ENCODE results near the gene SH3RF2. TPM values are rescaled to one million over a fixed set of nuclear protein-coding genes. Genes with fewer than 3 reads are reported as not detected.

Gene SH3RF2
- total RNA-seq, 4 donors from 2014 or later, result 19.2 to 97.1 (median 39.1) TPM

- intact Hi-C loops (cut with DNase I; ENCODE audit: low total_unique reads), result no loop called here
- Histone ChIP-seq H3K9me3 (no peaks in the 10 kb centered on the region), H3K36me3 (no peaks in the 10 kb centered on the region), H3K4me3 (no peak overlapping the region), H3K4me1 (no peaks in the 10 kb centered on the region), H3K27me3 (no peaks in the 10 kb centered on the region), H3K27ac (no peak overlapping the region)
- TF ChIP-seq CTCF (IDR thresholded peaks at IDR 0.05 in 4 of 5, conservative IDR thresholded peaks at IDR 0.05 in 1 of 5), result no peak
- no peak for TF ChIP-seq POLR2A (IDR thresholded peaks at IDR 0.05)
- in situ Hi-C loops (cut with MboI; ENCODE audit: low sequenced_read_pairs in 4 of 4), result no loop called here
- DNase-seq (no peak), ATAC-seq (no peak)
Measured at GRCh38 chr5:145923405-145923804, 13.0 kb upstream of the SH3RF2 start.

- Histone ChIP-seq H3K9me3 (no peaks in the 10 kb centered on the region), H3K36me3 (no peaks in the 10 kb centered on the region), H3K27me3 (no peaks in the 10 kb centered on the region), H3K4me3 (no peak overlapping the region), H3K4me1 (no peaks in the 10 kb centered on the region), H3K27ac (no peak overlapping the region)
- TF ChIP-seq POLR2A (IDR thresholded peaks at IDR 0.05) (no peak), CTCF (IDR thresholded peaks at IDR 0.05 in 4 of 5, conservative IDR thresholded peaks at IDR 0.05 in 1 of 5) (no peak)
- no peak for ATAC-seq
- in situ Hi-C loops (cut with MboI; ENCODE audit: low sequenced_read_pairs in 4 of 4) (no loop called here), intact Hi-C loops (cut with DNase I; ENCODE audit: low total_unique reads) (no loop called here)
- DNase-seq, result no peak
Measured at GRCh38 chr5:145924849-145925248, 11.5 kb upstream of the SH3RF2 start.

- Histone ChIP-seq H3K36me3 (no peaks in the 10 kb centered on the region), H3K4me3 (no peak overlapping the region), H3K27me3 (no peaks in the 10 kb centered on the region), H3K9me3 (no peaks in the 10 kb centered on the region), H3K4me1 (no peaks in the 10 kb centered on the region), H3K27ac (no peak overlapping the region)
- intact Hi-C loops (cut with DNase I; ENCODE audit: low total_unique reads), result no loop called here
- ATAC-seq (peak in 1 of 2 donors; percentile 39), DNase-seq (no peak)
- TF ChIP-seq CTCF (IDR thresholded peaks at IDR 0.05 in 4 of 5, conservative IDR thresholded peaks at IDR 0.05 in 1 of 5), result no peak
- no peak for TF ChIP-seq POLR2A (IDR thresholded peaks at IDR 0.05)
- in situ Hi-C loops (cut with MboI; ENCODE audit: low sequenced_read_pairs in 4 of 4), result no loop called here
Measured at GRCh38 chr5:145925353-145925752, 11.0 kb upstream of the SH3RF2 start.

- in situ Hi-C loops (cut with MboI; ENCODE audit: low sequenced_read_pairs in 4 of 4), result no loop called here
- H3K27ac ChIP-seq, result no peak overlapping the region
- TF ChIP-seq CTCF (IDR thresholded peaks at IDR 0.05 in 4 of 5, conservative IDR thresholded peaks at IDR 0.05 in 1 of 5) (no peak), POLR2A (IDR thresholded peaks at IDR 0.05) (no peak)
Measured at GRCh38 chr5:145925803-145926202, 10.6 kb upstream of the SH3RF2 start.

GRCh38 chr5:145931718-145932117 is 4.7 kb upstream of the SH3RF2 start:
- in situ Hi-C loops (cut with MboI; ENCODE audit: low sequenced_read_pairs in 4 of 4) (no loop called here), intact Hi-C loops (cut with DNase I; ENCODE audit: low total_unique reads) (no loop called here)
- DNase-seq, result no peak
- TF ChIP-seq POLR2A (IDR thresholded peaks at IDR 0.05), result no peak
- no peak for TF ChIP-seq CTCF (IDR thresholded peaks at IDR 0.05 in 4 of 5, conservative IDR thresholded peaks at IDR 0.05 in 1 of 5)
- ATAC-seq, result no peak
- H3K4me3 ChIP-seq, result no peak overlapping the region
- H3K27me3 ChIP-seq, result no peaks in the 10 kb centered on the region
- no peaks in the 10 kb centered on the region for H3K9me3 ChIP-seq
- H3K27ac ChIP-seq, result no peak overlapping the region
- H3K36me3 ChIP-seq, result no peaks in the 10 kb centered on the region
- H3K4me1 ChIP-seq, result peaks cover 3 to 10% of the 10 kb centered on the region in 2 donors

More at GRCh38 chr5:145925803-145926202, 10.6 kb upstream of the SH3RF2 start:
- Histone ChIP-seq H3K4me3 (no peak overlapping the region), H3K27me3 (no peaks in the 10 kb centered on the region), H3K9me3 (no peaks in the 10 kb centered on the region), H3K36me3 (no peaks in the 10 kb centered on the region), H3K4me1 (no peaks in the 10 kb centered on the region)
- DNase-seq (no peak), ATAC-seq (peak in 1 of 2 donors; percentile 68)
- intact Hi-C loops (cut with DNase I; ENCODE audit: low total_unique reads), result no loop called here
